Motor neuron (in vitro differentiated cells): ENCODE results near the gene SWI5. TPM values are rescaled to one million over a fixed set of nuclear protein-coding genes. Genes with fewer than 3 reads are reported as not detected.
A peak's percentile ranks its signal among the peaks of the same experiment; 100 is the strongest.

Experiments used
- ATAC-seq, 8 experiments: fragments of 200-7000 bp; cut with Tn5 transposase; replicated peaks in 6 of 8; 2 replicates each; pipeline ENCODE4 v1.8.0; 2021; ENCODE audit warnings: mild to moderate bottlenecking in 8 of 8, moderate library complexity in 8 of 8
- H3K27ac ChIP-seq, 2 donors: fragments of 250-450 bp; sonication (Bioruptor Pico); 2 replicates each; pipeline ENCODE4 v1.9.0; 2021; ENCODE audit warnings: antibody characterized with exemption in 2 of 2, mild to moderate bottlenecking in 2 of 2, moderate library complexity in 1 of 2
- H3K4me1 ChIP-seq, 2 donors: fragments of 250-450 bp; sonication (Bioruptor Pico); replicated peaks in 1 of 2; 2 replicates each; pipeline ENCODE4 v1.6.1; 2021; ENCODE audit warnings: antibody characterized with exemption in 2 of 2, mild to moderate bottlenecking in 2 of 2, moderate library complexity in 1 of 2
- H3K4me3 ChIP-seq, 5 donors: fragments of 250-450 bp; sonication (Bioruptor Pico); 2 replicates each; pipeline ENCODE4 v1.9.0; 2021; ENCODE audit warnings: antibody characterized with exemption in 5 of 5, mild to moderate bottlenecking in 5 of 5, moderate library complexity in 4 of 5
- WGBS, 10 experiments: fragments of 450-650 bp; shearing (Covaris generic); methylation state at CpG; one replicate each; pipeline ENCODE4 v1.0.0; 2022; 5-methylcytosine and 5-hydroxymethylcytosine counted together
- in situ Hi-C, 9 experiments: fragments of 400-800 bp; cut with MboI; loops; one replicate each; pipeline ENCODE4 v1.15.0; 2021; ENCODE audit warnings: low sequenced_read_pairs in 9 of 9, low pct_unique_long_range_greater_than_20kb in 2 of 9; ENCODE audit not compliant: unreplicated experiment in 9 of 9
- total RNA-seq, 8 experiments: library from RNA; unstranded; fragments of 300-600 nt; gene quantifications; 2 replicates each; pipeline versions ENCODE4 v1.2.3 to v1.2.4, GENCODE V29; 2022

The SWI5 gene
- total RNA-seq, 8 experiments from 2014 or later = 29.4 to 55.4 (median 43.2) TPM

GRCh38 chr9:128294142-128294541, 18.1 kb downstream of the SWI5 start:
- H3K4me1 ChIP-seq = peaks cover 0 to 3% of the 10 kb centered on the region in 2 donors
- H3K27ac ChIP-seq = no peak overlapping the region
- in situ Hi-C loops = loop anchor here in 1 of 9 experiments (25.0 kb wide), 1 partner anchor 118 kb away; the partner anchor contains the start of gene CERCAM
- no peak overlapping the region for H3K4me3 ChIP-seq
- 92 to 100% (median 100%) methylated on average over 2 of the region's 4 CpGs; no CpG with 5 or more reads in 7 of the 10 experiments for WGBS, 10 experiments
- ATAC-seq = no peak

GRCh38 chr9:128296340-128297220, 20.5 kb downstream of the SWI5 start:
- H3K4me3 ChIP-seq = no peak overlapping the region
- in situ Hi-C loops = loop anchor here in 1 of 9 experiments (25.0 kb wide), 1 partner anchor 116 kb away; the partner anchor contains the start of gene CERCAM
- 20 to 100% (median 93%) methylated on average over 1 to 12 of the region's 16 CpGs for WGBS, 10 experiments
- no peak for ATAC-seq
- peak overlapping the region in 1 of 2 donors; percentile 37 for H3K27ac ChIP-seq
- H3K4me1 ChIP-seq = peaks cover 0 to 3% of the 10 kb centered on the region in 2 donors

GRCh38 chr9:128297221-128297773, 21.2 kb downstream of the SWI5 start:
- Histone ChIP-seq H3K4me3 (no peak overlapping the region), H3K4me1 (peaks cover 0 to 3% of the 10 kb centered on the region in 2 donors), H3K27ac (no peak overlapping the region)
- 64 to 100% (median 97%) methylated on average over 1 to 2 of the region's 2 CpGs; no CpG with 5 or more reads in 4 of the 10 experiments for WGBS, 10 experiments
- no peak for ATAC-seq
- in situ Hi-C loops = loop anchor here in 1 of 9 experiments (25.0 kb wide), 1 partner anchor 115 kb away; the partner anchor contains the start of gene CERCAM

- no peak for ATAC-seq
- WGBS, 10 experiments = 85 to 100% (median 94%) methylated on average over 1 to 10 of the region's 20 CpGs; no CpG with 5 or more reads in 3 of the 10 experiments
- H3K4me1 ChIP-seq = peaks cover 0 to 3% of the 10 kb centered on the region in 2 donors
- in situ Hi-C loops = loop anchor here in 1 of 9 experiments (25.0 kb wide), 1 partner anchor 113 kb away; the partner anchor contains the start of gene CERCAM
- H3K4me3 ChIP-seq = no peak overlapping the region
- peak overlapping the region in 1 of 2 donors; percentile 29 for H3K27ac ChIP-seq
These were observed 22.7 kb downstream of the SWI5 start for GRCh38 chr9:128298535-128299482.

GRCh38 chr9:128304136-128304970, 28.3 kb downstream of the SWI5 start:
- ATAC-seq = peak in 3 of 8 experiments; percentile 43 to 66 (median 44)
- H3K27ac ChIP-seq = no peak overlapping the region
- in situ Hi-C loops = no loop called here
- 12 to 100% (median 74%) methylated on average over 2 to 7 of the region's 9 CpGs; no CpG with 5 or more reads in 3 of the 10 experiments for WGBS, 10 experiments
- H3K4me3 ChIP-seq = no peak overlapping the region
- H3K4me1 ChIP-seq = no peaks in the 10 kb centered on the region

GRCh38 chr9:128304971-128305288, 28.9 kb downstream of the SWI5 start:
- no peaks in the 10 kb centered on the region for H3K4me1 ChIP-seq
- ATAC-seq = peak in 2 of 8 experiments; percentile 3 to 47
- H3K4me3 ChIP-seq = no peak overlapping the region
- 0 to 64% (median 60%) methylated on average over 1 to 4 of the region's 5 CpGs; no CpG with 5 or more reads in 5 of the 10 experiments for WGBS, 10 experiments
- H3K27ac ChIP-seq = peak overlapping the region in 1 of 2 donors; percentile 39
- in situ Hi-C loops = no loop called here

- H3K27ac ChIP-seq = no peak overlapping the region
- no peak for ATAC-seq
- 72 to 100% (median 98%) methylated on average over 1 to 7 of the region's 16 CpGs; no CpG with 5 or more reads in 4 of the 10 experiments for WGBS, 10 experiments
These were observed 33.5 kb downstream of the SWI5 start for GRCh38 chr9:128309551-128309950.

GRCh38 chr9:128310461-128310860, 34.4 kb downstream of the SWI5 start:
- Histone ChIP-seq H3K27ac (no peak overlapping the region), H3K4me1 (peaks cover 0 to 10% of the 10 kb centered on the region in 2 donors), H3K4me3 (no peak overlapping the region)
- in situ Hi-C loops = no loop called here
- ATAC-seq = no peak
- WGBS, 10 experiments = 80 to 100% (median 100%) methylated on average over 1 to 4 of the region's 10 CpGs; no CpG with 5 or more reads in 5 of the 10 experiments

More at GRCh38 chr9:128309551-128309950, 33.5 kb downstream of the SWI5 start:
- Histone ChIP-seq H3K4me3 (no peak overlapping the region), H3K4me1 (peaks cover 0 to 8% of the 10 kb centered on the region in 2 donors)
- in situ Hi-C loops = no loop called here

GRCh38 chr9:128314697-128315096, 38.6 kb downstream of the SWI5 start:
- no peak overlapping the region for H3K4me3 ChIP-seq
- H3K4me1 ChIP-seq = peaks cover 0 to 10% of the 10 kb centered on the region in 2 donors
- H3K27ac ChIP-seq = peak overlapping the region; percentile 61 to 76
- WGBS, 10 experiments = 78 to 100% (median 94%) methylated on average over 1 to 4 of the region's 4 CpGs; no CpG with 5 or more reads in 5 of the 10 experiments
- ATAC-seq = no peak
- in situ Hi-C loops = no loop called here

GRCh38 chr9:128316421-128316820, 40.3 kb downstream of the SWI5 start:
- in situ Hi-C loops = no loop called here
- no peak overlapping the region for H3K4me3 ChIP-seq
- peaks cover 1 to 13% of the 10 kb centered on the region in 2 donors for H3K4me1 ChIP-seq
- ATAC-seq = peak in 1 of 8 experiments; percentile 31
- no peak overlapping the region for H3K27ac ChIP-seq
- WGBS, 10 experiments = 19 to 100% (median 100%) methylated on average over 1 to 3 of the region's 9 CpGs; no CpG with 5 or more reads in 7 of the 10 experiments

GRCh38 chr9:128317629-128318028, 41.6 kb downstream of the SWI5 start:
- ATAC-seq = no peak
- in situ Hi-C loops = no loop called here
- 100% methylated on average over 1 of the region's 2 CpGs; no CpG with 5 or more reads in 8 of the 10 experiments for whole genome bisulfite sequencing, 10 experiments
- H3K27ac ChIP-seq = no peak overlapping the region
- H3K4me3 ChIP-seq = no peak overlapping the region
- peaks cover 4 to 15% of the 10 kb centered on the region in 2 donors for H3K4me1 ChIP-seq
